NCI-H748 (cell line): Measurements from ENCODE around the gene SNX30.

ENCODE experiments used
- DNase-seq: peaks from one replicate; lab custom pipeline; 2025; ENCODE audit not compliant: unreplicated experiment; lab: John Stamatoyannopoulos, UW

Gene SNX30

GRCh38 chr9:112752334-112753125, 2.0 kb downstream of the SNX30 start:
- DNase-seq = no peak

DNA sequence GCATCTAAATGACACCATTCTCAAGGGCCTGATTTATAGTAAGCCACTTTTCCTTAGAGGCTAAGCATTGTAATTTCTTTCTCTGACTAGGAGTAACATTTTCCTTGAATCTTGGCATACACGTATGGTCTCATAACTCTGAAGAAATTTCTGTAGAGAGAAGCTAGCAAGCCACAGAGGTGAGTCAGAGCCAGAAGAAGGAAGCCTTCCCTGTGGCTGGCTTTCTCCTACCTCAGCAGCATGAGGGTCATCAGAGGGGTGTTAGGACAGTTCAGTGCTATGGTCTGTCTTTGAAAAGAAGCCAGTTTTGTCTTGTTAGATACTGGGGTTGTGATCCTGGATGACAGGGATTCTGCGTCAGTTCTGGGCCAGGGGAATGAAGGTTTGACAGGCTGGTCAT, 3.2 kb downstream of the SNX30 start:
- no peak for DNase-seq

GRCh38 chr9:112754578-112754977, 4.0 kb downstream of the SNX30 start:
- DNase-seq = no peak

- DNase-seq = no peak
Observed at GRCh38 chr9:112755016-112755427, 4.5 kb downstream of the SNX30 start.

DNA sequence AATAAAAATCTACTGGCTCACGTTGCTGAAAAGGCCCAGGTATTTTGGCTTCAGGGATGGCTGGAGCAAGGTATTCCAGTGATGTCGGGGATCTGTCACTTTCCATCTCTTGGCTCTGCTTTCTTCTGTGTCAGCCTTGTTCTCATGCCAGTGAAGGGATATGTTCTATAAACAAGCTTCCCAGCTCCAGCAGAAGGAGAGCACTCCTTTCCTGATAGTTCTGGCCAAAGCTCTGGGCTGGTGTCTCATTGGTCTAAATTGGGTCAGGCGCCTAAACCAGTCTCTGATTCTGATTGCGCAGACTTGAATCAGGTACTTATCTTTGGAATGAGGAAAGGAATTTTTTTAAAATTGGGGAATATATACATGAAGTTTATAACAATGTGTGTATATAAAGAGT, 5.1 kb downstream of the SNX30 start:
- DNase-seq = no peak

- no peak for DNase-seq
Observed at GRCh38 chr9:112757282-112757883, 6.8 kb downstream of the SNX30 start.

GRCh38 chr9:112757940-112758339, 7.4 kb downstream of the SNX30 start:
- DNase-seq = no peak

DNA sequence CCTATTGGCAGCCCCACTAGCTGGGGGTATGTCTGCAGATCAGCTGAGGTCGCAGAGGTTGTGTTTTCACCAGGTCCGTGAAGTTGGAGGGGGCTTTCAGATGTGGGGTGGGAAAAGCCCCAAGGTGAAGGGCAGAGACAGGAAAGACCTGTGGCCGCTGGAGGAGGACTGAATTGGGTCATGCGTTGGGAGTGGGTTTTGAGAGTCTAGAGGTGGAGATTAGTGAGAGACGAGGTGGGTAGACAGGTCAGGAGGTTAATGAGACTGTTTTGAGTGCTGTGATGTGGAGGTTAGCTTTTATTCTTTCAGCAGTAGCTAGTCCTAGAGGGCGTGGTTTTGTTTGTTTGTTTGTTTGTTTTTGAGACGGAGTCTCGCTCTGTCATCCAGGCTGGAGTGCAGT, 10.3 kb downstream of the SNX30 start:
- no peak for DNase-seq

GRCh38 chr9:112761912-112762655, 11.5 kb downstream of the SNX30 start:
- no peak for DNase-seq

- DNase-seq = no peak
Observed at GRCh38 chr9:112762726-112763518, 12.4 kb downstream of the SNX30 start.

DNA sequence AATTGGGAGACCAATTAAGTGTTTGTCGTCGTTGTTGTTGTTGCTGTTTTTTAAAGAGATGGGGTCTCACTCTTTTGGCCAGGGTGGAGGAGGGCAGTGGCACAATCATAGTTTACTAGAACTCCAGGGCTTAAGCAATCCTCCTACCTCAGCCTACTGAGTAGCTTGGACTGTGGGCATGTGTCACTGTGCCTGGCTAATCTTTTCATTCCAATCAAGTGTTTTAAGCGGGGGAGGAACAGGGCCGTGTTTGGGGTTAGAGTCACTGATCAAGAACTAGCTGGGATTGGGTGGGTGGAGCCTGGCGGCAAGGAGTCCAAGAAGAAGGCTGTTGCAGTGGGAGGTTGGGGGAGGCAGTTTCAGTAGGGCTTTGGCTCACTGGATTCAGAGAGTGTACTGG, 13.8 kb downstream of the SNX30 start:
- no peak for DNase-seq

GRCh38 chr9:112764837-112765236, 14.3 kb downstream of the SNX30 start:
- DNase-seq = no peak

DNA sequence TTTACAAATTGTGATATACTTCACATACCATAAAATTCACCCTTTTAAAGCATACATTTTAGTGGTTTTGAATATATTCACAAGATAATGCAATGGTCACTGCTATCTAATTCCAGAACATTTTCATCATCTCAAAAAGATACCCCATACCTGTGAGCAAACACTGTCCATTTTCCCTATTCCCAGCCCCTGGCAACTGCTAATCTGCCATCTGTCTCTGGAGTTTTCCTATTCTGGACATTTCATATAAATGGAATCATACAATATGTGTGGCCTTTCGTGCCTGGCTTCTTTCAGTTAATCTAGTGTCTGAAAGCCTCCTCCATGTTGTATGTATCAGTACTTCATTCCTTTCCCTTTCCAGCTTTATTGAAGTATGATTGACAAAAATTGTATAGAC, 14.7 kb downstream of the SNX30 start:
- no peak for DNase-seq

DNA sequence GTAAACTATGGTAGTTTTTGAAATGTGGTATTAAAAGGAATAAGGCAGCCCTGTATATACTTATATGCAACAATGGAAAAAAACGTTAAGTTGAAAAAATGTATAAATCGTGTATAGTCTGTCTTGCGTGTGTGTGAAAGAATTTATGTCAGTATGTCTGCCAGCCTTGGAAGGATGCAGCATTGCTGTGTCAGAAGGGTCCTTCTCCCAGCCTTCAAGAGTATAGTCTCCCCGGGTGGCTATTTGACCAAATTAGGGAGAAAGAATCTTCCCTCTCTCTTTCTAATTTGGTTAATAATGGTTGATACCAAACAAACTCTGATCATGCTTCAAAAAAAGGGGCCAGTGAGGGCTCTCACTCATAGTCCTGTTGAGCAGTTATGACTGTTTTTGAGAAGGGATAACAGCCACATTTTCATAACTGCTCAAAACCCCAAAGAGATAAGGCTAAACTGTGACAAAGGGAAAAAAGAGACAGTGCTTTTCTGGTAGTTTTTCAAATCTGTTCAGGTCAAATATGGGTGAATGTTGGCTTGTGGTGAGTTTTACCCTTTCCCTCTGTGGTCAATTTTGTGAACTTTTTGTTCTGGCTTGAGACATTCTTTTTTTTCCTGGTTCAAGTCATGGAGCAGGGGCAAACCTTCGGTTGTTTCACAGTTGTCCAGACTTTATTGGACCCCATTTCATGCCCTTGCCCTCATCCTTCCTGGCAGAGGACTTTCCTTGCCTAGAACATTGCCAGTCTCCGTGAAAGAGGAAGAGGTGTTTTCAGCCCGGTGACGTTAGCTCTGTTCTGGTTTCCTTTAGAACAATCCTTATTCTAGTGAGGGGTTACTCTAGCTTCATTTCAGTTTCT, 21.0 kb downstream of the SNX30 start:
- no peak for DNase-seq

GRCh38 chr9:112772215-112772509, 21.6 kb downstream of the SNX30 start:
- no peak for DNase-seq

GRCh38 chr9:112772551-112772950, 22.0 kb downstream of the SNX30 start:
- no peak for DNase-seq

- DNase-seq = no peak
Observed at GRCh38 chr9:112774006-112774996, 23.7 kb downstream of the SNX30 start.

- DNase-seq = no peak
Observed at GRCh38 chr9:112777914-112778313, 27.4 kb downstream of the SNX30 start.

DNA sequence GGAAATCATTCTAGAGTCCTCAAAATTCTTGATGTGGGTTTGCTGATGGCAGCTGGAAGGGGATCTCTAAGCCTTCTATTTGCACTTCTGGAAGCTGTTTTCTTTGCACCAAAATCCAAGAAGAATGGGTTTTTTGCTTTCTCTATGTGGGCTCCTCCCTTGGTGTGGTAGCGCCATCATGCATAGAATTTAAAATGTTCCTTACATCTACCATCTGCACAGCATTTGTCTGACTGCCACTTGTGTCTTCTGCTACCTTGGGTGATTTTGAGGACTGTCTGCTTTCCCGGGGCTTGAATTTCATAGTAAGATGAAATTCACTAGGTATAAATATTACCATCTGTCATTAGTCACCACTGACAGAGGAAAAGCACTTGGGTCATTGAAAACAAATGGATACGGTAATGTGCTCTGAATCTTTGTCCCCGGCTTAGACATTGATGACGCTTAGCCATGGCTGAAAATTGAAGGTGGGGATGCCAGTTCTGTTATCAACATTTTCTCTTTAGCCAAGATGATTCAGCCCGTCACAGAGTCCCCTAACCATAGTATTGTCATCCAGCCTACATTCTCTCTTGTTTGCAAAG, 30.0 kb downstream of the SNX30 start:
- no peak for DNase-seq
